Bone marrow (tissue), 2 donors: ENCODE results near the gene S100Z.
"Not testable (repeated sequence)": the region's sequence is repeated elsewhere in the genome, so short reads cannot be mapped to it uniquely, and the experiment has no call there.

ENCODE experiments used
- DNase-seq, 2 donors: peaks; one replicate each; lab custom pipeline; 2025; lab: John Stamatoyannopoulos, UW

The S100Z gene

GRCh38 chr5:76826416-76826815 lies 23.4 kb upstream of the S100Z start:
- DNase-seq: not testable (repeated sequence)

- DNase-seq: no peak
These were observed 18.7 kb upstream of the S100Z start for GRCh38 chr5:76831110-76831452.

- DNase-seq: no peak
These were observed 13.6 kb upstream of the S100Z start for GRCh38 chr5:76836181-76836580.

- DNase-seq: no peak
These were observed 13.2 kb upstream of the S100Z start for GRCh38 chr5:76836585-76836984.

GRCh38 chr5:76838481-76839261 lies 11.1 kb upstream of the S100Z start:
- DNase-seq: no peak

GRCh38 chr5:76841361-76841760 lies 8.5 kb upstream of the S100Z start:
- no peak for DNase-seq

GRCh38 chr5:76845890-76846289 lies 3.9 kb upstream of the S100Z start:
- no peak for DNase-seq

GRCh38 chr5:76850543-76851145 lies 830 bp downstream of the S100Z start:
- DNase-seq: no peak

- DNase-seq: peak in 1 of 2 donors; percentile 87
These were observed 2.0 kb downstream of the S100Z start for GRCh38 chr5:76851728-76852369.

- DNase-seq: no peak
These were observed 3.0 kb downstream of the S100Z start for GRCh38 chr5:76852772-76853171.

GRCh38 chr5:76853741-76854140 lies 3.9 kb downstream of the S100Z start:
- peak in 1 of 2 donors; percentile 16 for DNase-seq

GRCh38 chr5:76854644-76855043 lies 4.8 kb downstream of the S100Z start:
- no peak for DNase-seq

- DNase-seq: not testable (repeated sequence)
These were observed 5.7 kb downstream of the S100Z start for GRCh38 chr5:76855501-76855900.

- DNase-seq: peak; percentile 8 to 98
These were observed 6.1 kb downstream of the S100Z start for GRCh38 chr5:76855961-76856360.

- DNase-seq: peak in 1 of 2 donors; percentile 42
These were observed 7.0 kb downstream of the S100Z start for GRCh38 chr5:76856800-76857199.

- no peak for DNase-seq
These were observed 9.9 kb downstream of the S100Z start for GRCh38 chr5:76859591-76860247.

GRCh38 chr5:76861612-76862011 lies 11.8 kb downstream of the S100Z start:
- DNase-seq: no peak

GRCh38 chr5:76863001-76863400 lies 13.2 kb downstream of the S100Z start:
- no peak for DNase-seq

GRCh38 chr5:76866503-76866902 lies 16.7 kb downstream of the S100Z start:
- no peak for DNase-seq

GRCh38 chr5:76867038-76867437 lies 17.2 kb downstream of the S100Z start:
- no peak for DNase-seq

GRCh38 chr5:76867827-76868693 lies 18.2 kb downstream of the S100Z start:
- DNase-seq: peak in 1 of 2 donors; percentile 55

- DNase-seq: no peak
These were observed 20.2 kb downstream of the S100Z start for GRCh38 chr5:76870046-76870445.
